A673 (cell line): ENCODE data around the gene TNFSF12. TPM values are rescaled to one million over a fixed set of nuclear protein-coding genes. Genes with fewer than 3 reads are reported as not detected.

ENCODE experiments used
- BruUV-seq: library from RNA; stranded (reverse); fragments of 400-500 nt; replicated peaks from 2 replicates; lab custom pipeline; 2021; lab: Mats Ljungman, UMichigan
- CTCF ChIA-PET: fragments of 300-600 bp; sonication (Branson Sonifier 250); formaldehyde crosslinking; loops from one replicate; lab custom pipeline; 2022; ENCODE audit warnings: antibody characterized with exemption; lab: Charles Lee
- POLR2A ChIA-PET: fragments of 300-600 bp; sonication (Branson Sonifier 250); formaldehyde crosslinking; loops from one replicate; lab custom pipeline; 2022; ENCODE audit warnings: antibody characterized with exemption; ENCODE audit not compliant: low non-redundant PET; lab: Charles Lee
- DNase-seq: peaks from one replicate; pipeline ENCODE4 v3.0.0-alpha.2; 2015; ENCODE audit warnings: low spot score
- H3K27ac ChIP-seq: fragments of 200-600 bp; sonication (generic); 2 replicates; pipeline ENCODE4 v1.5.1; 2016; ENCODE audit warnings: mixed run types, low read depth, mild to moderate bottlenecking, mixed read lengths, antibody characterized with exemption, low read length; ENCODE audit not compliant: poor library complexity, severe bottlenecking
- H3K27me3 ChIP-seq: fragments of 200-600 bp; sonication (generic); replicated peaks from 2 replicates; pipeline ENCODE4 v1.6.1; 2017; ENCODE audit warnings: mixed run types, low read depth, mild to moderate bottlenecking, mixed read lengths, antibody characterized with exemption, low read length; ENCODE audit not compliant: insufficient read depth, poor library complexity
- H3K36me3 ChIP-seq: fragments of 200-600 bp; sonication (generic); 2 replicates; pipeline ENCODE4 v1.6.1; 2016; ENCODE audit warnings: mixed run types, mild to moderate bottlenecking, mixed read lengths, antibody characterized with exemption, low read length; ENCODE audit not compliant: insufficient read depth, poor library complexity, severe bottlenecking
- H3K4me1 ChIP-seq: fragments of 200-600 bp; sonication (generic); 2 replicates; pipeline ENCODE4 v1.6.1; 2017; ENCODE audit warnings: mixed run types, mild to moderate bottlenecking, mixed read lengths, antibody characterized with exemption, low read length; ENCODE audit not compliant: insufficient read depth, poor library complexity, severe bottlenecking
- H3K4me3 ChIP-seq: fragments of 200-600 bp; sonication (generic); 2 replicates; pipeline ENCODE4 v1.5.1; 2016; ENCODE audit warnings: low read depth, mixed run types, mild to moderate bottlenecking, mixed read lengths, low read length; ENCODE audit not compliant: poor library complexity, severe bottlenecking
- H3K9me3 ChIP-seq: fragments of 200-600 bp; sonication (generic); 2 replicates; pipeline ENCODE4 v1.6.1; 2016; ENCODE audit warnings: mixed run types, low read depth, mild to moderate bottlenecking, mixed read lengths, antibody characterized with exemption, low read length; ENCODE audit not compliant: poor library complexity, severe bottlenecking
- EZH2 ChIP-seq: fragments of 200-600 bp; sonication (generic); IDR thresholded peaks from 2 replicates; pipeline ENCODE4 v1.6.1; 2017; ENCODE audit warnings: borderline replicate concordance, low read depth, mild to moderate bottlenecking, mixed read lengths, antibody characterized with exemption, low read length; ENCODE audit not compliant: poor library complexity, severe bottlenecking
- intact Hi-C: fragments of 100-400 bp; cut with micrococcal nuclease; formaldehyde crosslinking; loops from one replicate; pipeline ENCODE4 v1.10.0; 2022; ENCODE audit not compliant: unreplicated experiment
- total RNA-seq: library from RNA; stranded (reverse); gene quantifications from 2 replicates; pipeline ENCODE4 v1.2.3, GENCODE V29; 2021
- TF ChIP-seq, protein P1 (sequence below): fragments of 300-800, 200-600 bp; sonication (generic); conservative IDR thresholded peaks from 2 replicates; pipeline ENCODE4 v1.5.1; 2017; ENCODE audit warnings: low read depth, mild to moderate bottlenecking, antibody characterized with exemption, low read length, moderate library complexity, mixed read lengths

TNFSF12 gene
- total RNA-seq, 1 experiment from 2014 or later = 0.75 TPM

GRCh38 chr17:7508145-7508544 lies 40.7 kb upstream of the TNFSF12 start:
- POLR2A ChIA-PET = no interaction called here
- no peaks in the 10 kb centered on the region for H3K9me3 ChIP-seq
- DNase-seq = no peak
- peaks cover 95% of the 10 kb centered on the region for H3K36me3 ChIP-seq
- H3K27ac ChIP-seq = no peak overlapping the region
- BruUV-seq = no TSS peak
- H3K4me3 ChIP-seq = no peak overlapping the region
- no peaks in the 10 kb centered on the region for H3K4me1 ChIP-seq
- intact Hi-C loops = no loop called here
- CTCF ChIA-PET = no interaction called here
- TF ChIP-seq, protein P1, sequence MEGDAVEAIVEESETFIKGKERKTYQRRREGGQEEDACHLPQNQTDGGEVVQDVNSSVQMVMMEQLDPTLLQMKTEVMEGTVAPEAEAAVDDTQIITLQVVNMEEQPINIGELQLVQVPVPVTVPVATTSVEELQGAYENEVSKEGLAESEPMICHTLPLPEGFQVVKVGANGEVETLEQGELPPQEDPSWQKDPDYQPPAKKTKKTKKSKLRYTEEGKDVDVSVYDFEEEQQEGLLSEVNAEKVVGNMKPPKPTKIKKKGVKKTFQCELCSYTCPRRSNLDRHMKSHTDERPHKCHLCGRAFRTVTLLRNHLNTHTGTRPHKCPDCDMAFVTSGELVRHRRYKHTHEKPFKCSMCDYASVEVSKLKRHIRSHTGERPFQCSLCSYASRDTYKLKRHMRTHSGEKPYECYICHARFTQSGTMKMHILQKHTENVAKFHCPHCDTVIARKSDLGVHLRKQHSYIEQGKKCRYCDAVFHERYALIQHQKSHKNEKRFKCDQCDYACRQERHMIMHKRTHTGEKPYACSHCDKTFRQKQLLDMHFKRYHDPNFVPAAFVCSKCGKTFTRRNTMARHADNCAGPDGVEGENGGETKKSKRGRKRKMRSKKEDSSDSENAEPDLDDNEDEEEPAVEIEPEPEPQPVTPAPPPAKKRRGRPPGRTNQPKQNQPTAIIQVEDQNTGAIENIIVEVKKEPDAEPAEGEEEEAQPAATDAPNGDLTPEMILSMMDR = no peak
- TF ChIP-seq EZH2 = no peak
- H3K27me3 ChIP-seq = no peaks in the 10 kb centered on the region

- Histone ChIP-seq H3K4me1 (no peaks in the 10 kb centered on the region), H3K27me3 (no peaks in the 10 kb centered on the region), H3K9me3 (no peaks in the 10 kb centered on the region), H3K4me3 (no peak overlapping the region), H3K36me3 (peaks cover 95% of the 10 kb centered on the region), H3K27ac (no peak overlapping the region)
- no peak for DNase-seq
- ChIA-PET CTCF (no interaction called here), POLR2A (interaction anchor here (0.6 kb wide), 2 partner anchors 14 to 75 kb away, joined by 4 to 7 read pairs; partner anchors contain the start of gene MPDU1)
- no TSS peak for BruUV-seq
- intact Hi-C loops = no loop called here
- no peak for TF ChIP-seq EZH2
- TF ChIP-seq, protein P1 = no peak
These were observed 40.0 kb upstream of the TNFSF12 start for GRCh38 chr17:7508846-7509245.

DNA sequence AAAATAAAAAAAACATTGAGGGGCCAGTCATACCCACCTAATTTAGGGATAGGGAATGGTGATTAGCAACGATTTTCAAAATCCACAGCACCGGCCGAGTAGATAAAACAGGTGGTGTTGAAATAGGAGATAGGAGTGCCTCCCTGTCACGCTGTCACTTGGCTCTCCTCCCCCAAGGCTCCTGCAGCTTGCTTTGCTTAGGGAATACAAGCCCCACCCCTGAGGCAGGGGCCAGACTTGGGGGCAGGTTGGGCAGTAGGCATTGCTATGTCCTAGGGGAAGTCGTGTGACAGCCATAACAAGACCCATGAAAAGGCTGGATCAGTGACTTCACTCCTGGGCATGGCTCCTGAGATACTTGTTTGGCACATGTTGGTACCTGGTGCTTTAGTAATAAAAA lies 38.9 kb upstream of the TNFSF12 start:
- ChIA-PET POLR2A (no interaction called here), CTCF (interaction anchor here (0.6 kb wide), 1 partner anchor 580 kb away, joined by 6 read pairs; no protein-coding TSS in a partner anchor)
- no peaks in the 10 kb centered on the region for H3K27me3 ChIP-seq
- no peak for DNase-seq
- no peaks in the 10 kb centered on the region for H3K9me3 ChIP-seq
- no peak overlapping the region for H3K4me3 ChIP-seq
- peaks cover 6% of the 10 kb centered on the region for H3K4me1 ChIP-seq
- no TSS peak for BruUV-seq
- peaks cover 92% of the 10 kb centered on the region for H3K36me3 ChIP-seq
- intact Hi-C loops = no loop called here
- no peak for TF ChIP-seq EZH2
- TF ChIP-seq, protein P1 = no peak
- H3K27ac ChIP-seq = no peak overlapping the region
